ENCODE results near the gene LRRTM4.

GRCh38 chr2:76748581-76749296 lies 773.4 kb downstream of the LRRTM4 start:
- TF ChIP-seq CTCF (IDR thresholded peaks at IDR 0.05) (no peak), POLR2A (IDR thresholded peaks at IDR 0.05) (no peak)

All from transverse colon (tissue), 3 donors.